ENCODE data around the gene NR5A2.

DNA sequence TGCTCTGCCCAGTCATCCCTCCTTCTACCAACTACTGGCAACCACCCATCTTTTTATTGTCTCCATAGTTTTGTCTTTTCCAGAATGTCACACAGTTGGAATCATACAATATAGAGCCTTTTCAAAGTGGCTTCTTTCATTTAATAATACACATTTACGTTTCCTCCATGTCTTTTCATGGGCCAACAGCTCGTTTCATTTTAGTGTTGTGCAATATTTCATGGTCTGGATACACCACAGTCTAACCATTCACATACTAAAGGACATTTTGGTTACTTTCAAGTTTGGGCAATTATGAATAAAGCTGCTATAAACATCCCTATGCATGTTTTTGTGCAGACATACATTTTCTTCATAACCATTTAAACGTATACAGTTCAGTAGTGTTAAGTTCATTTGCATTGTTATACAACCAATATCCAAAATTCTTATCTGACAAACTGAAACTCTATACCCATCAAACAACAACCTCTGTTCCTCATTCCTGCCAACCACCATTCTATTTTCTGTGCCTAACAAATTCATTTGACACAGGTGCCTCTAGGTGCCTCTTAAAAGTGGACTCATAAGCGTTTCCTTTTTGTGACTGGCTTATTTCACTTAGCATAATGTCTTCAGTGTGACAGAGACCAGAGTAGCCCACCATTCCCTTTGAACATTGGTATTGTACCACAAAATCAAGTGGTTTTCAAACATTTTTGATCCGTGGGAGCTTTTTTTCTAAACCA is 138.1 kb downstream of the NR5A2 start:
- TF ChIP-seq, protein P1, sequence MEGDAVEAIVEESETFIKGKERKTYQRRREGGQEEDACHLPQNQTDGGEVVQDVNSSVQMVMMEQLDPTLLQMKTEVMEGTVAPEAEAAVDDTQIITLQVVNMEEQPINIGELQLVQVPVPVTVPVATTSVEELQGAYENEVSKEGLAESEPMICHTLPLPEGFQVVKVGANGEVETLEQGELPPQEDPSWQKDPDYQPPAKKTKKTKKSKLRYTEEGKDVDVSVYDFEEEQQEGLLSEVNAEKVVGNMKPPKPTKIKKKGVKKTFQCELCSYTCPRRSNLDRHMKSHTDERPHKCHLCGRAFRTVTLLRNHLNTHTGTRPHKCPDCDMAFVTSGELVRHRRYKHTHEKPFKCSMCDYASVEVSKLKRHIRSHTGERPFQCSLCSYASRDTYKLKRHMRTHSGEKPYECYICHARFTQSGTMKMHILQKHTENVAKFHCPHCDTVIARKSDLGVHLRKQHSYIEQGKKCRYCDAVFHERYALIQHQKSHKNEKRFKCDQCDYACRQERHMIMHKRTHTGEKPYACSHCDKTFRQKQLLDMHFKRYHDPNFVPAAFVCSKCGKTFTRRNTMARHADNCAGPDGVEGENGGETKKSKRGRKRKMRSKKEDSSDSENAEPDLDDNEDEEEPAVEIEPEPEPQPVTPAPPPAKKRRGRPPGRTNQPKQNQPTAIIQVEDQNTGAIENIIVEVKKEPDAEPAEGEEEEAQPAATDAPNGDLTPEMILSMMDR (IDR thresholded peaks at IDR 0.05; ENCODE audit: low read depth, low read length): no peak
- TF ChIP-seq POLR2A (IDR thresholded peaks at IDR 0.05; ENCODE audit: extremely low read depth, insufficient read length): no peak

Measured in NB4 (cell line).